AG04450 (cell line): ENCODE results near the gene TPM3. TPM values are rescaled to one million over a fixed set of nuclear protein-coding genes. Genes with fewer than 3 reads are reported as not detected.
"Not testable (repeated sequence)": the region's sequence is repeated elsewhere in the genome, so short reads cannot be mapped to it uniquely, and the experiment has no call there.

Experiments
- CTCF ChIA-PET: fragments of 300-600, 350-600 bp; formaldehyde crosslinking; extraction: SDS; loops from one replicate; lab custom pipeline; 2022; ENCODE audit warnings: antibody characterized with exemption, inconsistent platforms; lab: Charles Lee
- POLR2A ChIA-PET: fragments of 350-600 bp; formaldehyde crosslinking; extraction: SDS; loops from one replicate; lab custom pipeline; 2021; ENCODE audit warnings: antibody characterized with exemption, inconsistent platforms; lab: Yijun Ruan, JAX
- DNase-seq: peaks from one replicate; pipeline ENCODE4 v3.0.0-alpha.2; 2011; ENCODE audit warnings: low read depth, low spot score
- H3K27ac ChIP-seq: one replicate; pipeline ENCODE4 v1.5.1; 2012; ENCODE audit warnings: low read depth, low read length, control low read depth
- H3K27me3 ChIP-seq: one replicate; pipeline ENCODE4 v1.6.0; 2012; ENCODE audit warnings: low read length; ENCODE audit not compliant: control insufficient read depth, insufficient read depth
- H3K4me3 ChIP-seq: 2 replicates; pipeline ENCODE4 v1.5.1; 2011; ENCODE audit warnings: mild to moderate bottlenecking, low read depth, low read length, control low read depth
- H3K9me3 ChIP-seq: 2 replicates; pipeline ENCODE4 v1.5.1; 2012; ENCODE audit warnings: low read length; ENCODE audit not compliant: control insufficient read depth, insufficient read depth
- polyA plus RNA-seq: library from polyadenylated mRNA; depleted of rRNA; stranded (reverse); fragments of >200 nt; gene quantifications from 2 replicates; pipeline ENCODE4 v1.2.3, GENCODE V29; 2011
- TF ChIP-seq, protein P1 (sequence below): IDR thresholded peaks from 2 replicates; pipeline ENCODE4 v1.5.1; 2011; ENCODE audit warnings: low read depth, low read length, control low read depth, inconsistent platforms

TPM3 gene
- polyA plus RNA-seq, 1 experiment = 565 TPM

DNA sequence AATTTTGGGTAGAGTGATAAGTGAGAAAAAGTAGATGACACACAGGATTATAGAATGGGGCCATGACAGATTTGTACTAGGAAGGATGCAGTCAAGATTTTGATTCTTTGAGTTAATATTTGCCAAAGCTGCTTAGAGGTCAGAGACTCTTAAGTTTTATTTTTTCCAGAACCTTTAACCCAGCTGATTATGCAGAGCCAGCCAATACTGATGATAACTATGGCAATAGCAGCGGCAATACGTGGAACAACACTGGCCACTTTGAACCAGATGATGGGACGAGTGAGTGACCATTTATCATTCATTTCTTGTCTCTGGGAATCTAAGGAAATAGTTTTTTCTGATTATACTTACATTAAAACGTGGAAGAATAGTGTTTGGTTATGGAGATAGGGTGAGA is 45.0 kb upstream of the TPM3 start:
- TF ChIP-seq, protein P1, sequence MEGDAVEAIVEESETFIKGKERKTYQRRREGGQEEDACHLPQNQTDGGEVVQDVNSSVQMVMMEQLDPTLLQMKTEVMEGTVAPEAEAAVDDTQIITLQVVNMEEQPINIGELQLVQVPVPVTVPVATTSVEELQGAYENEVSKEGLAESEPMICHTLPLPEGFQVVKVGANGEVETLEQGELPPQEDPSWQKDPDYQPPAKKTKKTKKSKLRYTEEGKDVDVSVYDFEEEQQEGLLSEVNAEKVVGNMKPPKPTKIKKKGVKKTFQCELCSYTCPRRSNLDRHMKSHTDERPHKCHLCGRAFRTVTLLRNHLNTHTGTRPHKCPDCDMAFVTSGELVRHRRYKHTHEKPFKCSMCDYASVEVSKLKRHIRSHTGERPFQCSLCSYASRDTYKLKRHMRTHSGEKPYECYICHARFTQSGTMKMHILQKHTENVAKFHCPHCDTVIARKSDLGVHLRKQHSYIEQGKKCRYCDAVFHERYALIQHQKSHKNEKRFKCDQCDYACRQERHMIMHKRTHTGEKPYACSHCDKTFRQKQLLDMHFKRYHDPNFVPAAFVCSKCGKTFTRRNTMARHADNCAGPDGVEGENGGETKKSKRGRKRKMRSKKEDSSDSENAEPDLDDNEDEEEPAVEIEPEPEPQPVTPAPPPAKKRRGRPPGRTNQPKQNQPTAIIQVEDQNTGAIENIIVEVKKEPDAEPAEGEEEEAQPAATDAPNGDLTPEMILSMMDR = no peak
- H3K9me3 ChIP-seq = no peaks in the 10 kb centered on the region
- H3K27ac ChIP-seq = no peak overlapping the region
- H3K4me3 ChIP-seq = no peak overlapping the region
- CTCF ChIA-PET = no interaction called here
- POLR2A ChIA-PET = no interaction called here
- H3K27me3 ChIP-seq = no peaks in the 10 kb centered on the region
- DNase-seq = no peak

- DNase-seq, H3K27ac ChIP-seq, H3K9me3 ChIP-seq, CTCF ChIA-PET, H3K27me3 ChIP-seq, POLR2A ChIA-PET, H3K4me3 ChIP-seq: not testable (repeated sequence)
These were observed 41.2 kb upstream of the TPM3 start for GRCh38 chr1:154233127-154233526.

DNA sequence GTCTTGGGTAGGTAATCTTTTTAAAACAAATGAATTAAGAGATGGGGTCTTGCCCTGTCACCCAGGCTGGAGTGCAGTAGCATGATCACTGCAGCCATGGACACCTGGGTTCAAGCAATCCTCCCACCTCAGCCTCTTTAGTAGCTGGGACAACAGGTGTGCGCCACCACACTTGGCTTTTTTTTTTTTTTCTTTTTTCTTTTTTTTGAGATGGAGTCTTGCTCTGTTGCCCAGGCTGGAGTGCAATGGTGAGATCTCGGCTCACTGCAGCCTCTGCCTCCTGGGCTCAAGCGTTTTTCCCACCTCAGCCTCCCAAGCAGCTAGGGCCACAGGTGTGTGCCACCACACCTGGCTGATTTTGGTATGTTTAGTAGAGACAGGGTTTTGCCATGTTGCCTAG is 39.2 kb upstream of the TPM3 start:
- not testable (repeated sequence) for H3K4me3 ChIP-seq, H3K27ac ChIP-seq, H3K27me3 ChIP-seq, DNase-seq, H3K9me3 ChIP-seq
- CTCF ChIA-PET = interaction anchor here (0.5 kb wide), 1 partner anchor 182 kb away, joined by 3 read pairs; no protein-coding TSS in a partner anchor
- POLR2A ChIA-PET = interaction anchor here (0.5 to 0.6 kb wide), 2 partner anchors 15 to 782 kb away, joined by 4 to 12 read pairs; no protein-coding TSS in a partner anchor

- H3K9me3 ChIP-seq = no peaks in the 10 kb centered on the region
- H3K27ac ChIP-seq = no peak overlapping the region
- CTCF ChIA-PET = interaction anchor here (0.6 to 1.2 kb wide), 2 partner anchors 26 to 109 kb away, joined by 3 read pairs; no protein-coding TSS in a partner anchor
- POLR2A ChIA-PET = interaction anchor here (0.6 kb wide), 1 partner anchor 9 kb away, joined by 3 read pairs; no protein-coding TSS in a partner anchor
- H3K27me3 ChIP-seq = no peaks in the 10 kb centered on the region
- H3K4me3 ChIP-seq = no peak overlapping the region
- no peak for DNase-seq
- TF ChIP-seq, protein P1 = no peak
These were observed 33.5 kb upstream of the TPM3 start for GRCh38 chr1:154225370-154225769.

DNA sequence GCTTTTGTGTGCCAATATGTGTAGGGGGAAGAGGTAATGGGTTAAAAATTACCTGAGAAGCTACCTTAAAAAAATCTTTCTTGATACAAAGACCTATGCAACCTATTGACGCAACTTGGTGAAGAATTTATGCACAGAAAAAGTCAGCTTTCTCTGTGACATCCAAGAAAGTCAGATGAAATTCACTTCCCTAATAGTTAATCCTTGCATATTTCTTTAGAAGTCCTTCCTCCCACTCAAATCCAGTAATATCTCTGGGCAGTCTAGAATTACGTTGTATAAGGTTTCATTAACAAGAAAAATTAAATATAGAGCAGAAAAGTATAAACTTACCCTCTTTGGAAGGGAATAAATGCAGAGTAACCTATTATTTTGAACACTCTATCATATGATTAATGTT is 31.7 kb upstream of the TPM3 start:
- H3K9me3 ChIP-seq = no peaks in the 10 kb centered on the region; the same call in 1 of the 2 replicates
- no peak for DNase-seq
- peak overlapping the region; percentile 18; the same call in 1 of the 2 replicates for H3K4me3 ChIP-seq
- TF ChIP-seq, protein P1 = no peak
- CTCF ChIA-PET = interaction anchor here (0.6 to 1.5 kb wide), 3 partner anchors 24 to 113 kb away, joined by 4 to 5 read pairs (median 4); no protein-coding TSS in a partner anchor
- no peaks in the 10 kb centered on the region for H3K27me3 ChIP-seq
- H3K27ac ChIP-seq = no peak overlapping the region
- POLR2A ChIA-PET = no interaction called here

DNA sequence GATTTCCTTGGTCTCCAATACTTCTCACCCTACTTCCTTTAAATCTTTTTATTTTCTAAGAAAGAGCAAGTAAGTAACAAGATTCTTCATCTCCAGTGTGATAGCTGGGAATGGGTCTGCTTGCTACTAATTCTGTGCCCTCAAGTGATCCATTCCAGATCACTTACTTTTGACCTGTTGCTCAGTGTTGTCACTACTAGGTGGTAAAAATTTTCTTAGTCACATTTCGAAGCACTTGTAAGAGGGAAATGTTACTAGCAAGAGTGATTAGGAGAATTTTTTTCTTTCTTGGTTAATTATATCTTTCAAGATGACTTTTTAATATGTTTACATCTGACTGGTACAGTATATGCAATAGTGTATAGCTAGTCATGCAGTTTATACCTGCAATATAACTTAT is 31.0 kb upstream of the TPM3 start:
- TF ChIP-seq, protein P1 = no peak
- CTCF ChIA-PET = interaction anchor here (1.1 to 1.5 kb wide), 3 partner anchors 24 to 114 kb away, joined by 4 to 6 read pairs (median 4); no protein-coding TSS in a partner anchor
- POLR2A ChIA-PET = interaction anchor here (0.6 kb wide), 1 partner anchor 357 kb away, joined by 10 read pairs; no protein-coding TSS in a partner anchor
- Histone ChIP-seq H3K9me3 (no peaks in the 10 kb centered on the region; the same call in 1 of the 2 replicates), H3K27me3 (no peaks in the 10 kb centered on the region), H3K27ac (no peak overlapping the region), H3K4me3 (peak overlapping the region; percentile 34)
- no peak for DNase-seq
